GM19468 (cell line): ENCODE results near the gene PTPN23.
A peak's percentile ranks its signal among the peaks of the same experiment; 100 is the strongest.

ENCODE experiments used
- ATAC-seq: cut with Tn5 transposase; IDR thresholded peaks from one replicate; pipeline ENCODE4 v1.9.1; 2021; ENCODE audit warnings: mild to moderate bottlenecking, moderate library complexity, moderate number of reproducible peaks; ENCODE audit not compliant: unreplicated experiment; ENCODE audit errors: extremely low read depth

The PTPN23 gene

DNA sequence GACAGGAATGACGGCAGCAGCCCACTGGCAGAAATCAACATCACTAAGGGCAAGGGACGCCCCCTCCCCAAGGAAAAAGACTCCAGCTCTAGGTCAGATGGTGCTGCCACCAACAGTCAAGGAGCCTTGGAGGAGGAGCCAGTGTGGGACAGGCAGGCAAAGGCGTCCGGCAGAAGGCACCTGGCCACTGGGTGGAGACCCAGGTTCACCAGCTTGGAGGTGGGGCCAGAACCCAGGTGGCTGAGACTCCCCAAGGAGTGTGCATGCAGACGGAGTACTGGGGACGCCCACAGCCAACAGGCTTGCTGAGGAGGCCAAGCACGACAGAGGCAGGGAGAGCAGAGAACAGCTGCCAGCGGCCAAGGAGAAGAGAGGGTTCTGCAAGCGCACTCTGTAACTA is 35.2 kb downstream of the PTPN23 start:
- ATAC-seq, result no peak

DNA sequence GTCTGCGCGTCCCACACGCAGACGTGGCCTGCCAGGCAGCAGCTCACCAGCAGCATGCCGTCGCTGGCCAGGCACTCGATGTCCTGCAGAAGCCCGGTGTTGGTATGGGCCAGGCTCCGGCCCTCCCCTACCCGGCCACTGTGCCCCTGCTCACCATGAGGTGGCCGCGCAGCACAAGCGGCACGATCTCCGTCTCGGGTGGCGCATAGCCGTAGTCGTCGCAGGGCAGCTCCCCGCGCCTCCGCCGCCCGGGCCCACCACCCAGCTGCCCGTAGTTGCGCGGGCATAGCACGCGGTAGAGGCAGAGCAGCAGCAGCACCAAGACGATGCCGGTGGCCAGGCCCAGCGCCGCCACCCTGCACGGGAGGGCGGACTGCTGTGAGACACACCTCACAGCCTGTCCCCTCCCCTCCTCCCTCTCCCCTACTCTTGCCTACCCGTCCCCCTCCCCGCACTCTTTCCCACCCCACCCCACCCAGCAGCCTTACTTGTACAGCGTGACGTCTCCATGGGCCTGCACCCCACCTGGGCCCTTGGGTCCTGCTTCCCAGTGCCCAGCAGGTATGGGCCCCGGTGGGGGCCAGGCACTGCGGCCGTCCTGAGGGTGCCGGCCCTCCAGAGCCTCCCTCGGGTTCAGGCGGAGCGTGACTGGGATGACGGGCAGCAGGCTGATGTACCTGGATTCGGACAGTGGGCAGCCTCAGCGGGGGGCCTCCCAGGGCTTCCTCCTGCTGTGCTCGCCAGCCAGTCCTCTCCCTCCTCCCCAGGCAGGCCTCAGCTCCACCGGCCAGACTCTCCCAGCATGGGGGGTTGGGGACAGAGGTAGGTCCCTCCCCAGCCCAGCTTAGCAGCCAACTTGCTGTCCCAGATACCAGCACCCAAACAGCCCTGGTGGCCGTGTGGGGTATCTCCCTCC is 37.6 kb downstream of the PTPN23 start:
- ATAC-seq, result no peak

DNA sequence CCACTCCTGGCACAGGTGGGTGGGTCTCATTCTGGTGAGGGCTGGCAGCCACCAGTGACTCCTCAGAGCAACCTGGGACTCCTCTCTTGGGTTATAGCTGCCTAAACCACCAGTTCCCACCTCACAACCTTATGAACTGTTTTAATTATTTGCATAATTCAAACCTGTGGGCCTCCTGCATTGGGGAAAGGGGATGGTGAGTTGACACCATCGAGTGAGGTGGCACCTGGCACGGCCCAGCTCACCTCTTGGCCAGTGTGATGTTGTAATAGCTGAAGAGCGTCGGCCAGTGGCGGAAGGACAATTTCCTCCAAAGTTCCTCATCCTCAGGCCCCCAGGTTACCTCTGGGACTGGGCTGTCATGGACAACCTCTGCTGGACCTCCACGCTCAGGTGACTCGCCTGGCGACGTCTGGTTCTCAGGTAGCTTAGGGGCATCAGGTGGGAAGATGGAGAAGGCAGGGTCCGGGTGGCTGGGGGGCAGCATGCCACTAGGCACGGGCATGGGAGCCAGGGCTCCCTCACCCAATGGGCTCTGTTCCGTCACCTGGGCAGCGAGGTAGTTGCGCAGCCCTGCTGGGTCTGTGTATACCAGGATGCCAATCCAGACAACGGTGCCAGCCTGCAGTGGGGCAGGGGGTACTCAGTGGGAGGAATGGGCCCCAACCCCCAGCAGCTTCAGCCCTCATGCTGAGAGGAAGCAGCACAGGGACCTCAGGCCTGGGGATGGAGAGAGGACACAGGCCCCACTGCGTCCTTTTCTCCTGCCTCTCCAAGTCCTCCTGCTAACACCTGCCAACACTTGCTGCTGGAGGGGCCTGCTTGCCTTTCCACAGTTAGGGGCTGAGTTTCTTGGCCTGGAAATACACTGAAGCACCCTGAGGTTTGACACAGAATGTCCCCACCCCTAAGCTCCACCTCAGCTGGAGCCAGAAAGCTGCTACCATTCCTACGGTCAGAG is 38.5 kb downstream of the PTPN23 start:
- no peak for ATAC-seq

DNA sequence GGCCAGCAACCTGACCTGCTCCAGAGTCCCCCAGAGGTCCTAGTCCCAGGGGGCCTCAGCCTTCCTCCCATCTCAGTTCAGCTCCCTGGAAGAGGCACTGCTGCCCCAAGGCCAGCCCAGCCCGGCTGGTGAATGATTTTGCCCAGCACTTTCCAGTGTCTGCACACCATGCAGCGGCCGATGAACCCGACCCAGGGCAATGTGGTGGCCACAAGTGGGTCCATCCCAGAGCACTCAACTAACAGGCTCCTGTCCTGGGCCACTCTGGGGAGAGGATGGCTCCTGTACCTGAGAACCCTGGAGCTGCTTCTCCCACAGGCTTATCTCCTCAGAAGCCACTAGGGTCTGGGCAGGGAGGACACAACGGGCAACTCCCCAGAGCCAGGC is 39.2 kb downstream of the PTPN23 start:
- ATAC-seq, result no peak

DNA sequence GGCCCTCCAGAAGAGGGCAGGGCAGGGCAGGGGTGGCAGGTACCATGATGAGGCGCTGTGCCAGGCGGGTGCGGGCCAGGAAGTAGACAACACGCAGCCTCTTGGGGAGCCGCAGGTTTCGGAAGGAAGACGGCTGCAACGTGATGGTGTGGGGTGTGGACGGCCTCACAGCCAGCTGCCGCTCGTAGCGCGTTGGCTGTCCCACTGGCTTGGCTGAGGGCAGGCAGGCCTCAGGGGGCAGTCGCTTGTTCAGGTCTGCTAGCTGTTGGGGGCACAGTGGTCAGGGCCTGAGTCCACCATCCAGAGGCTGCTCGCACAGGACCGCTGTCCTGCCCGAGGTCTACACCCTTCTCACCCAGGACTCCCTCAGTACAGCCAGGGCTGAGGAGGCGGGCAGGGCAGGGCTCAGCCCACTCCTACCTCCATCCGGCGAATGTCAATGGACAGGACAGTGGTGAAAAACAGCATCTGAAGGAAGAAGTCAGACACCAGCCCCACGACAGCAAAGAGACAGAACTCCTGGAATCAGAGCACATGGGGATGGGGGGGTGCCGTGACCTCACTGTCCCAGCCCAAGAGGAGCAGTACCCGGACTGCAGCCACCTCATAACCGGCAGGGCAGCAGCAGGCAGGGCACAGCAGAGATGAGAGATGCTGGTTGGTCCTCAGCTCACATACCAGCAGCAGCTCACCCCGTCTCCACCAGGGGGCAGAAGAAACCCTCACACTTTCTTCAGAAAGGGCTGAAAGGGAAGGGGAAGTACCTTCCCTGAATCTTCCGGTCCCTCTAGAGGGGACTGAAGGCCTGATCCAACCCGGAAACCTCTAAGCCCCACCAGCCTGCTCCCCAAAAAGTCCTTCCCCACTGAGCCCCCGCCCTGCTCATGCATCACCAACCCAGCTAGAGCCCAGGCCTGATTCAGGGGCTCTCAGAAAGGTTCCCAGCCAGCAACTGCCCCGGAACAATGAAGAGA is 40.0 kb downstream of the PTPN23 start:
- ATAC-seq, result peak; percentile 69

DNA sequence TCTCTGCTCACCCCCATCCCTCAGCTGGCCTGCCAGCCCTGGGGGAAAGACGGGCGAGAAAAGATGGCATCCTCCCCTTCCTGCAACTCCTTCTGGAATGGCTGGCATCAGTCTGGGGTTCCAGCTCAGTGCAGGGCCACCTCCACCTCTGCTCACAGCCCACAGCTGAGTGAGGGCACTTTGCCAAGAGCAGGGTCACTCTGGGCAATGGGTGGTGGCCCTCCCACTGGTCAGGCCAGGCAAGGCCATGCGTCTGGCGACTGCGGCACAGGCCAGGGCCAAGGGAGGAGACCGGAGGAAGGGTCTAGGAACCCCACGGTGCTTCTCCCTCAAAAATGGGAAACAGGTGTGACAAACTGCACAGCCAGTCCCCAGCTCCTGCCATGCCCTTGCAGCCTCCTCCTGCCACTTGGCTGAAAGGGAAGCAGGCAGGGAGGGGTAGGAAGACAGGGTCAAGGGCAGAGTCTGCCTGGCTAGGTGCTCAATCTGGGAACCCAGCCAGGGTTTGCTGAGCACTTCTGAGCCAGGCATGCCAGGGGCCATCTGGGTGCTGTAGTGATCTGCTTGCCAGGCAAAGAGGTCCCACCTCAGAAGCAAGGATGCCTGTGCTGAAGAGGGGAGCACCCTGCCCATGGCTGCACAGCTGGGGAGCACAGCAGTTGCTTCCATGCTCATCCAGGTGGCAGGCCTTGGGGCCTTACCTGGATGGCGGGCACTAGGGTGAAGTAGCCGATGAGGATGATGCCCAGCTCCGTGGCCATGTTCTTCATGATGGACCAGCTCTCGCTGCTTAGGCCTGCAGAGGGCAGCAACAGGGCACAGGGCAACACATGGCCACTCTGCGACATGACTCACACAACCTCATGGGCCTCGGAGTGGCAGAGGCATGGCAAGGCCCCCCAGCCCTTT is 41.2 kb downstream of the PTPN23 start:
- ATAC-seq, result no peak

DNA sequence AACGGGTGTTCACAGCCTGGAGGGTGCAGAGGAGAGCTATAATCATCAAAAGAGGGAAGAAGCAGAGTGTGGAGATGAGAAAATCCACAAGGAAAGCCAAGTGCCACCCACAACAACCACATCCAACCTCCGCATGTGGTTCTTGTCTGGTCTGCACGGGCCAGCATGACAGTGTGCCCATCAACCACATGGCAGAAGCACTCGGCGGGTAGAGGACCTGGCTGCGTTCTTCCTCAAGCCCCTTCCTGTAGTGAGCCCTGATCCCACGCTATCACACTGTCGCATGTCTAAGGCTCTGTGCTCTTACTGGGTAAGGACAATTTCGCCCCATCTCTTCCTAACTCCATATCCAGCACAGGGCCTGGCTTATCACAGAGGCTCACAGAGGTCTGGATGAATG is 41.9 kb downstream of the PTPN23 start:
- ATAC-seq, result no peak

DNA sequence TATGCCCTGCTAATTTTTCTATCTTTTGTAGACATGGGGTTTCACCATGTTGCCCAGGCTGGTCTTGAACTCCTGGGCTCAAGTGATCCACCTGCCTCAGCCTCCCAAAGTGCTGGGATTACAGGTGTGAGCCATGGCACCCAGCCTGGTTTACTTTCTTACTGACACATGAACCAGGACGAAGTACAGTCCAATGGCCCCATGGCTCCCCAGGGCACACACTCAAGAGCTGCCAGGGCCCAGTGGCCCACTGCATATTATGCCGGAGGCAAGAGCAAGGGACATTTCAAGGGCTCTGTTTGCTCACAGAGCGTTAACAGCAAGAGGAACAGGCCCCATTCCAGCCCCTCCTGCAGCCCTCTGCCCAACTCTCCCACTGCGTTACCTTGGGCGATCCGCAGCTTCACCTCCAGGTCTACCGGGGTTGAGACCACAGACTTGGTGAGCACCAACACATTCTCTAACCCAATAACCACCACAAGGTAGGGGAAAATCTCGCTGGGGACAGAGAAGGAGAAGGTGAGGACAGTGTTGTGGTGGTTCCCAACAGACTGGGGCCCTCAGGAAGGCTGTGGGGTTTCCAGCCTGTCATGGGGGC is 42.8 kb downstream of the PTPN23 start:
- ATAC-seq, result no peak

DNA sequence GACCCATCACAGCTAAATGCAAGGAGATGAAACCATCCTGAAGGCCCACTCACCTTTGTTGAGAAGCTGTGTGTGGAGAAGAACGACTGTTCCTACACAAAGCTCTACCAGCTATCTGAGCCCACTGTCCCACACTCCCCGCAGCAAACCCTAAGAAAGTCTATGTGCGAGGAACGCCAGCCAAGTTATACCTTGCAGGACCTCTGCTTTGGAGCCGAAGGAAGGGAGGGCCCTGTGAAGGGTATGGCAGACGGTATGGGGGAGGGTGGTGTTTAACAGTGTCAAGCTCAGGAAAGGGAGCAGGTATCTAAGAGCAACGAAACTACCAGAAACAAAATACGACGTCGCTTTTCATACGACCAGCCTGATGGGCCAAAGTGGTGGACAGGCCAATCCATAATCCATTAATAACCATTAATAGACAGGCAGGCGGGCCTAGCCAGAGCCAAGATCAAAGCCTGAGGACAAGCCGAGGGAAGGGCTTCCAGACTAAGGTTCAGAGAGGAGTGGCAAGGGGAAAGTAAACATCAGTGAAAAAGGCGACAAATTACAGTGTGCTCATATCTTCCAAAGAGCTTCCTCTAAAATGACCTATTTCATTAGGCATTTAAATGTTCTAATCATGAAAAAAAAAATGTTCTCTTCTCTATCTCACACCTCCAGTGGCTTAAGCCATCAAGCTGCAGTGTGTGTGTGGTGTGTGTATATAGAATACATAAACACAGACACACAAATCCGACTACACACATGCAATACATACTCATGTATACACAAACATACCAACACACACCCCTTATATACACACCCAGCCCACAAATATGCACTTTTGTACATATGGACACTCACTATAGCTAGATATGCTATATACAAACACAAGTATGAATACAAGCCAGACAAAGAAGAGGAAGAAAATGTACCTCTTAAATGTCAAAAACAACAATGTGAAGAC is 43.9 kb downstream of the PTPN23 start:
- no peak for ATAC-seq

DNA sequence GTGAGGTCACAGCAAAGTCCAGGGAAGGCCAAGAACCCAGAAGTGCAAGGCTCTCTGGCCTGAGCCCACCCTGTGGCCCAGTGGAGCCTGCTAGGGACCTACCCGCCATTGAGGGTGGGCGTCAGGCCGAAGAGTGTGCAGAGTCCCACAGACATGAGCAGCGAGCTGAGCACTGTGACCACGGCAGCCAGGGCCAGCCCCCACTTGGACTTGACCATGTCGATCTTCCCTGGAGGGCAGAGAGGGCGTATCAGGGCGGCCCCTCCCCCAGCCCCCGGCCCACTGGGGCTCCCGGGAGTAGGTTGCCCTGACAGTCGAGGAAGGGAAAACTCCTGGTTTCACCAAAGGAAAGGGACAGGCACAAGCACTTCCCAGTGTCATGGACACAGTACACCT is 44.6 kb downstream of the PTPN23 start:
- no peak for ATAC-seq

DNA sequence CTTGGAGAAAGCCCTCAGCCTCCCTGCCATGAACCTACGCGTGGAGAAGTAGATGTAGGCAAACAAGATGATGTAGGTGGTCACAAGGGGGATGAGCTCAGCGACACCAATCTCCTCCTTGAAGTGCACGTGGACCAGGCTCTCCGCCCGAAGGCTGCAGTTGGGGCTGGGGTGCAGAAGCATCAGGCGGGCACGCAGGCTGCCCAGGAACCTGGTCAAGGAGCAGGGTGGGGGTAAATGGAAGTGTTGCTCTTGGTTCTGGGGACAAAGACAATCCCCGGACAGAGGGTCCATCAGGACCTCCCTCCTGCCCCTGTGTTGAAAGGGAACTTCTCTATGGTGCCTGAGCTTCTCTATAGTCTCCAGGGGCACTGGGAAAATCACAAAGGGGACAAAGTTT is 45.1 kb downstream of the PTPN23 start:
- ATAC-seq, result no peak

DNA sequence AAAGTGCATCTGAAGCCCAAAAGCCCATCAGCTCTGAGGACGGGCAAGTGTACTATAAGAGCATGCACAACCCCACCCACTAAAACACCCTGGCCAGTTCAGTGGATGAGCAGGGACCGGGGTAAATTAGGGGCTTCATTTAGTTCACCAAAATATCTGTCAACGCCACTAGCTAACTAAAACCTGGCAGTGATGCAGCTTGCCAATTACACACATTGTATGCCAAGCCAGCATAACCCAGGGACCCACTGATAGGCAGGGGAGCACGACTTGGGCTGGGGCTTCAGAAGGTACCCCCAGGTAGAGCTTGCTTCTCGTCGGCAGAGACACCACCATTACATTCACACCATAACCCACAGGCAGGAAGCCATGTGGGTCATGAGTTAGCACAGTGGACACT is 47.0 kb downstream of the PTPN23 start:
- ATAC-seq, result no peak

DNA sequence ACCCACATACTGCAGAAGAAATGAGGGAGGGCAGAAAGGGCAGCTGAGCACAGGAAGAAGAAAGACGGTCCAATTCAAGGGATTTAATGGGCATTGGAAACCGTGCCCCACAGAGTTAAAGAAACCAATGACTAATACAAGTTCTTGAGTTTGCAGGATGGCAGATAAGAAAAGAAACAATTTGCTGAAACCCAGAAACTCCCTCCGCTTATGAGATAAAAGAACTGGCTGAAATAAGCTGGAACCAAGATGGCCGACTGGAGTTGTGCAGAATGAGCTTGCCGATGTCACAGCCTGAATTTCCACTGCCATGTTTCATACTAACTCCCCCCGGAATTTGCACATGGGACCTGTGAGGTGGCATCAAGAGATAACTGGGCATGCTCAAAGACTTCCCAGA is 47.8 kb downstream of the PTPN23 start:
- no peak for ATAC-seq

DNA sequence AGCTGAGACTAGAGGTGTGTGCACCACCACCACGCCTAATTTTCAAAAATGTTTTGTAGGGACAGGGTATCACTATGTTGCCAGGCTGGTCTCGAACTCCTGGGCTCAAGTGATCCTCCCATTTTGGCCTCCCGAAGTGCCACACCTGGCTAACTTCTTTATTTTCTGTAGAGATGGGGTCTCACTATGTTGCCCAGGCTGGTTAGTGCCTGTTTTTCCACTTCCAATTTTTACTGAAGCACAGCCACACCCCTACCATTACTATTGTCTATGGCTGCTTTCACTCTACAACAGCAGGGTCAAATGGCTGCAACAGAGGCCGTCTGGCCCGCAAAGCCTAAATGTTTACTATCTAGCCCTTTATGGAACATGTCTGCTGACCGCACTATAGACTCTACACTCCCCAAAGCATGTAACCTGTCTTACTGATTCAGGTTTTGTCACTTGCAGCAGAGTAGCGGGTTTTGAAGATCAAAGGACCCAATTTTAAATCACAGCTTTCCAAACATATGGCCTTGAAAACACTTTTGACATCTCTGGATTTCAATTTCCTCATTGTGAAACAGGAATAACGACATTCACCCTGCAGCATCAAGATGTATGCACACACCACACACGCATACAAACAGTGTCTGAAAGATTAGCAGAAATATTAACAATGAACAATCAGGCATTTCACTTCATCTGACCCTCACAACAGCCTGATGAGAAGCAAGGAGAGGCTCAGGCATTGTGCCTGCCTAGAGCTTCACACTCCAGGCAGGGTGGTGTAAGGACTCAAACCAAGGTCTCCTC is 48.9 kb downstream of the PTPN23 start:
- ATAC-seq, result no peak

DNA sequence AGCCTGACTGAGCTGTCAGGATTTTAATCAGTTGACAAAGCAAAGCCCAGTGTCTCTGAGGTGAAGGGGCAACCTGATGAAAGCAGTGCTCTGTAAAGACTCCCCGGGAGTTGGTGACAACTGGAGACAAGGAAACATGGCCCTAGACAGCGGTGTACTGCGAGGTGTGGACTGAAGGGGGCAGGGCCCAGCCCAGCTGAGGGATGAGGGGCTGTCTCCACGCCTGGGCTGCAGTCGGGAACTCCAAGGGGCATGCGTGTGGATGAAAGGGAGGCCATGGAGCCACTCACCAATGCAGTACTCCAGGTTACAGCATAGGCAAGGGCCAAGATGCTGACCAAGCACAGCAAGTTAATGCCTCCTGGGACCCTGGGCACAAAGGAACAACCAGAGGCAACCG is 49.8 kb downstream of the PTPN23 start:
- ATAC-seq, result no peak

DNA sequence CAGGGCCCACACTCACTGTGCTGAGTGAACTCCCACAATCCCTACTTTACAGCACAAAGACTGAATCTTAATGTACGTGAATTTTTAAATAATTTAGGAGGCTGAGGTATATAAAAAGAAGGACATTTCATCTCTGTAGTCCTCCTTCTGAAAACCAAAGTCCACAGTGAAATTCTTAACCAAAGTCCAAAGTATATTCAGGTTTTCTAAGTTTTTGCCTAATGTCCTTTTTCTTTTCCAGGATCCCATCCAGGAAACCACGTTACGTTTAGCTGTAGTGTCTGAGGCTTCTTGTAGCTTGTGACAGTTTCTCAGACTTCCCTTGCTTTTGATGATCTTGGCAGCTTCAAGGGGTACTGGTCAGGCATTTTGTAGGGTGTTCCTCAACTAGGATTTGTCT is 50.4 kb downstream of the PTPN23 start:
- ATAC-seq, result no peak

DNA sequence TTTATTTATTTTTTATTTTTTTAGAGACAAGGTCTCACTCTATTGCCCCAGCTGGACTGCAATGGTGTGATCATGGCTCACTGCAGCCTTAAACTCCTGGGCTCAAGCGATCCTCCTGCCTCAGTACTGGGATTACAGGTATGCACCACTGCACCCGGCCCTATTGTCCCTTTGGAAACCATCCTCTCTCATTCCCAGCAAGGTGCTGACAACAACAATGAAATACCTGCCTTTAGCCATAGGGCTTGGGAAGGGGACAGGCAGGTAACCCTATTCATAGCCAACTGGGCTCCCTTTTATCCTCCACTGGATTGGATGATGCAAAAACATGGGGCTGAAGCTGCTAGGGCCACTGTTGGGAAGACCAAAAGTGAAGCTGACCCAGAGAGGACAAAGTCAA is 51.9 kb downstream of the PTPN23 start:
- no peak for ATAC-seq
